Memory B cell (primary cell): Measurements from ENCODE around the gene C1orf56.

Experiments
- ATAC-seq: fragments of 150-1000 bp; cut with Tn5 transposase; 2 replicates; pipeline ENCODE4 v1.10.0; 2021; ENCODE audit warnings: low read depth, mild to moderate bottlenecking, moderate library complexity
- DNase-seq, 2 donors: peaks; one replicate each; pipeline ENCODE4 v3.0.0; 2022; ENCODE audit warnings: low spot score in 2 of 2
- H3K27ac Mint-ChIP-seq: one replicate; pipeline ENCODE4 v1.8.0; 2022; ENCODE audit warnings: mild to moderate bottlenecking, moderate library complexity, mixed read lengths
- H3K27me3 Mint-ChIP-seq: one replicate; pipeline ENCODE4 v1.8.0; 2022; ENCODE audit warnings: mixed read lengths
- H3K36me3 Mint-ChIP-seq: one replicate; pipeline ENCODE4 v1.8.0; 2022; ENCODE audit warnings: mild to moderate bottlenecking, mixed read lengths
- H3K4me1 Mint-ChIP-seq: one replicate; pipeline ENCODE4 v1.8.0; 2022; ENCODE audit warnings: mixed read lengths
- H3K4me3 Mint-ChIP-seq: one replicate; pipeline ENCODE4 v1.8.0; 2022; ENCODE audit warnings: mild to moderate bottlenecking, moderate library complexity, mixed read lengths
- H3K9me3 Mint-ChIP-seq: one replicate; pipeline ENCODE4 v1.8.0; 2022; ENCODE audit warnings: mixed read lengths

The C1orf56 gene

GRCh38 chr1:151047925-151048644, 534 bp downstream of the C1orf56 start:
- H3K9me3 Mint-ChIP-seq, result no peaks in the 10 kb centered on the region
- peaks cover 25% of the 10 kb centered on the region for H3K4me1 Mint-ChIP-seq
- H3K27me3 Mint-ChIP-seq, result no peaks in the 10 kb centered on the region
- H3K36me3 Mint-ChIP-seq, result peaks cover 12% of the 10 kb centered on the region
- peak overlapping the region; percentile 92 for H3K4me3 Mint-ChIP-seq
- peak overlapping the region; percentile 88 for H3K27ac Mint-ChIP-seq
- DNase-seq (peak; percentile 40 to 63), ATAC-seq (peak; percentile 82)

GRCh38 chr1:151048645-151049032, 1.1 kb downstream of the C1orf56 start:
- Mint-ChIP-seq H3K36me3 (peaks cover 12% of the 10 kb centered on the region), H3K27ac (peak overlapping the region; percentile 88), H3K4me3 (peak overlapping the region; percentile 92), H3K9me3 (no peaks in the 10 kb centered on the region), H3K27me3 (no peaks in the 10 kb centered on the region), H3K4me1 (peaks cover 24% of the 10 kb centered on the region)
- ATAC-seq, result no peak
- DNase-seq, result no peak

- no peak overlapping the region for H3K4me3 Mint-ChIP-seq
- H3K27me3 Mint-ChIP-seq, result no peaks in the 10 kb centered on the region
- DNase-seq (no peak), ATAC-seq (no peak)
- peaks cover 27% of the 10 kb centered on the region for H3K4me1 Mint-ChIP-seq
- H3K9me3 Mint-ChIP-seq, result no peaks in the 10 kb centered on the region
- peaks cover 16% of the 10 kb centered on the region for H3K36me3 Mint-ChIP-seq
- peak overlapping the region; percentile 72 for H3K27ac Mint-ChIP-seq
Measured at GRCh38 chr1:151049458-151049857, 1.9 kb downstream of the C1orf56 start.

GRCh38 chr1:151050051-151050688, 2.6 kb downstream of the C1orf56 start:
- H3K4me1 Mint-ChIP-seq, result peaks cover 31% of the 10 kb centered on the region

GRCh38 chr1:151051356-151052009, 3.9 kb downstream of the C1orf56 start:
- H3K36me3 Mint-ChIP-seq, result peaks cover 27% of the 10 kb centered on the region
- no peak overlapping the region for H3K4me3 Mint-ChIP-seq
- no peak overlapping the region for H3K27ac Mint-ChIP-seq
- H3K27me3 Mint-ChIP-seq, result no peaks in the 10 kb centered on the region
- ATAC-seq (no peak), DNase-seq (no peak)
- H3K9me3 Mint-ChIP-seq, result no peaks in the 10 kb centered on the region
- H3K4me1 Mint-ChIP-seq, result peaks cover 42% of the 10 kb centered on the region

More at GRCh38 chr1:151050051-151050688, 2.6 kb downstream of the C1orf56 start:
- DNase-seq (no peak), ATAC-seq (no peak)
- Mint-ChIP-seq H3K9me3 (no peaks in the 10 kb centered on the region), H3K36me3 (peaks cover 20% of the 10 kb centered on the region), H3K4me3 (no peak overlapping the region), H3K27me3 (no peaks in the 10 kb centered on the region), H3K27ac (peak overlapping the region; percentile 72)

GRCh38 chr1:151054971-151055547, 7.5 kb downstream of the C1orf56 start:
- Mint-ChIP-seq H3K9me3 (no peaks in the 10 kb centered on the region), H3K4me1 (peaks cover 47% of the 10 kb centered on the region), H3K27me3 (no peaks in the 10 kb centered on the region), H3K4me3 (peak overlapping the region; percentile 96), H3K36me3 (peaks cover 43% of the 10 kb centered on the region), H3K27ac (peak overlapping the region; percentile 99)
- DNase-seq, result no peak
- ATAC-seq, result no peak

- H3K4me1 Mint-ChIP-seq, result peaks cover 50% of the 10 kb centered on the region
- H3K27me3 Mint-ChIP-seq, result no peaks in the 10 kb centered on the region
- H3K9me3 Mint-ChIP-seq, result no peaks in the 10 kb centered on the region
- peaks cover 43% of the 10 kb centered on the region for H3K36me3 Mint-ChIP-seq
- peak overlapping the region; percentile 99 for H3K27ac Mint-ChIP-seq
- DNase-seq (no peak), ATAC-seq (no peak)
- peak overlapping the region; percentile 96 for H3K4me3 Mint-ChIP-seq
Measured at GRCh38 chr1:151055581-151055980, 8.0 kb downstream of the C1orf56 start.

GRCh38 chr1:151056149-151056548, 8.6 kb downstream of the C1orf56 start:
- Mint-ChIP-seq H3K4me1 (peaks cover 53% of the 10 kb centered on the region), H3K9me3 (no peaks in the 10 kb centered on the region), H3K4me3 (peak overlapping the region; percentile 96), H3K36me3 (peaks cover 43% of the 10 kb centered on the region), H3K27me3 (no peaks in the 10 kb centered on the region), H3K27ac (peak overlapping the region; percentile 99)
- peak in 1 of 2 donors; percentile 32 for DNase-seq
- ATAC-seq, result peak; percentile 27

- Mint-ChIP-seq H3K9me3 (no peaks in the 10 kb centered on the region), H3K36me3 (peaks cover 33% of the 10 kb centered on the region), H3K27ac (peak overlapping the region; percentile 99), H3K4me1 (peaks cover 43% of the 10 kb centered on the region), H3K4me3 (peak overlapping the region; percentile 96), H3K27me3 (no peaks in the 10 kb centered on the region)
- no peak for ATAC-seq
- DNase-seq, result no peak
Measured at GRCh38 chr1:151058692-151059091, 11.1 kb downstream of the C1orf56 start.

GRCh38 chr1:151059109-151060006, 11.8 kb downstream of the C1orf56 start, which contains the start of gene CDC42SE1:
TSS of gene CDC42SE1 (minus strand) at chr1:151059622. CDS start at chr1:151055730, 3,892 bp downstream.
- H3K36me3 Mint-ChIP-seq, result peaks cover 31% of the 10 kb centered on the region
- no peaks in the 10 kb centered on the region for H3K9me3 Mint-ChIP-seq
- peak within 1 kb of the TSS; percentile 96 for H3K4me3 Mint-ChIP-seq
- H3K27ac Mint-ChIP-seq, result peak within 1 kb of the TSS; percentile 99
- peaks cover 41% of the 10 kb centered on the region for H3K4me1 Mint-ChIP-seq
- peak; percentile 82 for ATAC-seq
- H3K27me3 Mint-ChIP-seq, result no peaks in the 10 kb centered on the region
- DNase-seq, result peak; percentile 80 to 82

GRCh38 chr1:151060007-151060656, 12.6 kb downstream of the C1orf56 start, which contains the start of gene MLLT11:
TSS of gene MLLT11 (plus strand) at chr1:151060397. CDS start at chr1:151067225, 6,828 bp downstream.
- Mint-ChIP-seq H3K27me3 (no peaks in the 10 kb centered on the region), H3K36me3 (peaks cover 24% of the 10 kb centered on the region), H3K9me3 (no peaks in the 10 kb centered on the region), H3K27ac (peak within 1 kb of the TSS; percentile 99), H3K4me1 (peaks cover 35% of the 10 kb centered on the region), H3K4me3 (peak within 1 kb of the TSS; percentile 96)
- DNase-seq (peak in 1 of 2 donors; percentile 27), ATAC-seq (no peak)

GRCh38 chr1:151060657-151061421, 13.3 kb downstream of the C1orf56 start:
- Mint-ChIP-seq H3K4me3 (peak overlapping the region; percentile 96), H3K36me3 (peaks cover 21% of the 10 kb centered on the region), H3K27ac (peak overlapping the region; percentile 99), H3K4me1 (peaks cover 29% of the 10 kb centered on the region), H3K27me3 (no peaks in the 10 kb centered on the region), H3K9me3 (no peaks in the 10 kb centered on the region)
- ATAC-seq, result no peak
- no peak for DNase-seq
